Loucy (cell line): Measurements from ENCODE around the gene TXNIP.

Experiments used
- EZH2phosphoT487 ChIP-seq: fragments of 200-600 bp; IDR thresholded peaks from 2 replicates; pipeline ENCODE4 v1.6.1; 2018; ENCODE audit warnings: antibody characterized with exemption, mild to moderate bottlenecking, moderate library complexity, borderline replicate concordance
- TF ChIP-seq, protein P1 (sequence below): fragments of 200-600 bp; sonication (generic); conservative IDR thresholded peaks from 2 replicates; pipeline ENCODE4 v1.5.1; 2014; ENCODE audit warnings: mild to moderate bottlenecking, antibody characterized with exemption, low read length

DNA sequence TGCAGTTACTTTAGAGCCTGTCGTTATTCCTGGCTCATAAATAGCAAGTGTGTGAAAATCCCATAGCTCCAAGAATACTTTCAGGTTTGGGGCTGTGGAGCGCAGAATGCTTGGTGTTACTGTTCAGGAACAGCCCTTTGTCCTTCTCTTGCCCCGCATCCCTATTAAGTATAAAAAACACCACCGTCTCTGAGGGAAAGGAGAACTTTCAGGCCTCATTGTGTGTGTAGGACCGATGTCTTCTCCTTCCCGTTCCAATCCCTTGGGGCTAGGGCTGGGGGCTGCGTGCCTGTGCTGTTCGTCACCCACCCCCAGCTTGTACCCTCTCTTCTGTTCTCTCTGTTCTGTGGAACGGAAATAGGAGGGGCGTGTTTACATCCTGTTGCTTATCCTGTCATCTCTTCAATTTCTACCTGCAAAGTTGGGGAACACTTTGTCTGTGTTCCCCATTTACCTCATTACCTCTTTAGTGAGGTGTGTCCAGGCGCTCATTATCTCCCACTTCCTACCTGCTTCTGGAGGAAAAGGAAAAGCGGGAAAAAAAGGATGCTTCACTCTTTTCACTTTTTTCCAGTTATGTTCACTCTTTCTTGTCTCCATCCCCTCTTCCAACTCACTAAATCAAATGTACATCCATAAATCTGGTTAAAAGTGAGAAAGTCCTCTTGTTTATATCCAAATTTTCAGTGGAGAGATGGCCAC, 788 bp upstream of the TXNIP start:
- TF ChIP-seq, protein P1, sequence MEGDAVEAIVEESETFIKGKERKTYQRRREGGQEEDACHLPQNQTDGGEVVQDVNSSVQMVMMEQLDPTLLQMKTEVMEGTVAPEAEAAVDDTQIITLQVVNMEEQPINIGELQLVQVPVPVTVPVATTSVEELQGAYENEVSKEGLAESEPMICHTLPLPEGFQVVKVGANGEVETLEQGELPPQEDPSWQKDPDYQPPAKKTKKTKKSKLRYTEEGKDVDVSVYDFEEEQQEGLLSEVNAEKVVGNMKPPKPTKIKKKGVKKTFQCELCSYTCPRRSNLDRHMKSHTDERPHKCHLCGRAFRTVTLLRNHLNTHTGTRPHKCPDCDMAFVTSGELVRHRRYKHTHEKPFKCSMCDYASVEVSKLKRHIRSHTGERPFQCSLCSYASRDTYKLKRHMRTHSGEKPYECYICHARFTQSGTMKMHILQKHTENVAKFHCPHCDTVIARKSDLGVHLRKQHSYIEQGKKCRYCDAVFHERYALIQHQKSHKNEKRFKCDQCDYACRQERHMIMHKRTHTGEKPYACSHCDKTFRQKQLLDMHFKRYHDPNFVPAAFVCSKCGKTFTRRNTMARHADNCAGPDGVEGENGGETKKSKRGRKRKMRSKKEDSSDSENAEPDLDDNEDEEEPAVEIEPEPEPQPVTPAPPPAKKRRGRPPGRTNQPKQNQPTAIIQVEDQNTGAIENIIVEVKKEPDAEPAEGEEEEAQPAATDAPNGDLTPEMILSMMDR = no peak
- no peak for TF ChIP-seq EZH2phosphoT487
